ENCODE results near the gene EMD.

Gene EMD

GRCh38 chrX:154367474-154368308 lies 11.4 kb upstream of the EMD start:
- WGBS = 88% methylated on average over 19 of the region's 31 CpGs
- H3K4me2 ChIP-seq (ENCODE audit: low read length, poor library complexity, severe bottlenecking) = peak overlapping the region; percentile 63

GRCh38 chrX:154368630-154369448 lies 10.3 kb upstream of the EMD start:
- H3K18ac ChIP-seq (ENCODE audit: low read depth in 1 of 2, low read length in 2 of 2) = peak overlapping the region; percentile 66 to 98

More at GRCh38 chrX:154367474-154368308, 11.4 kb upstream of the EMD start:
- peak overlapping the region in 1 of 2 experiments; percentile 95 for H3K14ac ChIP-seq (ENCODE audit: low read length in 2 of 2)
- H2BK120ac ChIP-seq (ENCODE audit: low read depth, low read length) = no peak overlapping the region
- H4K8ac ChIP-seq (ENCODE audit: low read length) = no peak overlapping the region
- no peak overlapping the region for H4K91ac ChIP-seq (ENCODE audit: low read length)
- no peak for DNase-seq
- peak overlapping the region; percentile 65 for H2AK5ac ChIP-seq (ENCODE audit: low read length, severe bottlenecking)
- peak overlapping the region in 1 of 2 experiments; percentile 61 for H3K4ac ChIP-seq (ENCODE audit: low read depth in 1 of 2, low read length in 2 of 2)
- H3K23ac ChIP-seq (ENCODE audit: low read length in 2 of 2) = no peak overlapping the region
- H2AFZ ChIP-seq (ENCODE audit: low read depth, low read length) = no peak overlapping the region
- peak overlapping the region; percentile 92 for H3K9ac ChIP-seq (ENCODE audit: low read length)
- no peaks in the 10 kb centered on the region for H3K79me1 ChIP-seq (replicated peaks; ENCODE audit: low read length, poor library complexity, severe bottlenecking)
- H3K4me3 ChIP-seq (ENCODE audit: insufficient read depth in 1 of 2, low read depth in 1 of 2, low read length in 2 of 2) = peak overlapping the region; percentile 37 to 53
- H3K27ac ChIP-seq (ENCODE audit: low read length, poor library complexity, severe bottlenecking) = peak overlapping the region; percentile 100
- H3K4me1 ChIP-seq (ENCODE audit: control insufficient read depth, insufficient read depth, low read depth, low read length) = peaks cover 43% of the 10 kb centered on the region
- H3K9me3 ChIP-seq (ENCODE audit: control insufficient read depth, low read length) = no peaks in the 10 kb centered on the region
- H3K36me3 ChIP-seq (ENCODE audit: control insufficient read depth in 1 of 2, insufficient read depth in 2 of 2, low read depth in 1 of 2, low read length in 2 of 2) = peaks cover 47 to 65% of the 10 kb centered on the region in 2 experiments
- peak overlapping the region in 1 of 2 experiments; percentile 72 for H2BK12ac ChIP-seq (ENCODE audit: low read length in 2 of 2)
- H2BK15ac ChIP-seq (ENCODE audit: low read depth, poor library complexity, severe bottlenecking) = no peak overlapping the region
- H2BK5ac ChIP-seq (ENCODE audit: low read depth, low read length, poor library complexity, severe bottlenecking) = peak overlapping the region; percentile 24
- peak overlapping the region in 1 of 2 experiments; percentile 90 for H3K18ac ChIP-seq (ENCODE audit: low read depth in 1 of 2, low read length in 2 of 2)
- no peaks in the 10 kb centered on the region for H3K27me3 ChIP-seq (ENCODE audit: control insufficient read depth in 1 of 2, insufficient read depth in 1 of 2, low read length in 2 of 2)

GRCh38 chrX:154369449-154370299 lies 9.4 kb upstream of the EMD start:
- no peaks in the 10 kb centered on the region for H3K27me3 ChIP-seq (ENCODE audit: control insufficient read depth in 1 of 2, insufficient read depth in 1 of 2, low read length in 2 of 2)
- H3K4ac ChIP-seq (ENCODE audit: low read depth in 1 of 2, low read length in 2 of 2) = peak overlapping the region; percentile 97 to 98
- DNase-seq = peak; percentile 95
- H2AK5ac ChIP-seq (ENCODE audit: low read length, severe bottlenecking) = peak overlapping the region; percentile 96
- H2BK12ac ChIP-seq (ENCODE audit: low read length in 2 of 2) = peak overlapping the region; percentile 63 to 84
- peaks cover 48% of the 10 kb centered on the region for H3K4me1 ChIP-seq (ENCODE audit: control insufficient read depth, insufficient read depth, low read depth, low read length)
- H2BK120ac ChIP-seq (ENCODE audit: low read depth, low read length) = peak overlapping the region; percentile 93
- peak overlapping the region; percentile 98 for H3K9ac ChIP-seq (ENCODE audit: low read length)
- peak overlapping the region; percentile 89 for H4K8ac ChIP-seq (ENCODE audit: low read length)
- no peaks in the 10 kb centered on the region for H3K79me1 ChIP-seq (replicated peaks; ENCODE audit: low read length, poor library complexity, severe bottlenecking)
- H3K23ac ChIP-seq (ENCODE audit: low read length in 2 of 2) = peak overlapping the region in 1 of 2 experiments; percentile 59
- H2BK15ac ChIP-seq (ENCODE audit: low read depth, poor library complexity, severe bottlenecking) = peak overlapping the region; percentile 67
- WGBS = 2% methylated on average over 6 of the region's 13 CpGs
- peak overlapping the region; percentile 98 for H3K18ac ChIP-seq (ENCODE audit: low read depth in 1 of 2, low read length in 2 of 2)
- peak overlapping the region; percentile 99 for H2BK5ac ChIP-seq (ENCODE audit: low read depth, low read length, poor library complexity, severe bottlenecking)
- H3K9me3 ChIP-seq (ENCODE audit: control insufficient read depth, low read length) = no peaks in the 10 kb centered on the region
- H4K91ac ChIP-seq (ENCODE audit: low read length) = peak overlapping the region; percentile 99
- H3K27ac ChIP-seq (ENCODE audit: low read length, poor library complexity, severe bottlenecking) = peak overlapping the region; percentile 100
- peaks cover 30 to 48% of the 10 kb centered on the region in 2 experiments for H3K36me3 ChIP-seq (ENCODE audit: control insufficient read depth in 1 of 2, insufficient read depth in 2 of 2, low read depth in 1 of 2, low read length in 2 of 2)
- H3K4me2 ChIP-seq (ENCODE audit: low read length, poor library complexity, severe bottlenecking) = peak overlapping the region; percentile 89
- no peak overlapping the region for H2AFZ ChIP-seq (ENCODE audit: low read depth, low read length)
- H3K14ac ChIP-seq (ENCODE audit: low read length in 2 of 2) = peak overlapping the region in 1 of 2 experiments; percentile 97
- H3K4me3 ChIP-seq (ENCODE audit: insufficient read depth in 1 of 2, low read depth in 1 of 2, low read length in 2 of 2) = peak overlapping the region; percentile 73 to 91

More at GRCh38 chrX:154368630-154369448, 10.3 kb upstream of the EMD start:
- Histone ChIP-seq H3K36me3 (ENCODE audit: control insufficient read depth in 1 of 2, insufficient read depth in 2 of 2, low read depth in 1 of 2, low read length in 2 of 2) (peaks cover 38 to 56% of the 10 kb centered on the region in 2 experiments), H4K8ac (ENCODE audit: low read length) (peak overlapping the region; percentile 94), H3K4ac (ENCODE audit: low read depth in 1 of 2, low read length in 2 of 2) (peak overlapping the region; percentile 39 to 89), H3K27me3 (ENCODE audit: control insufficient read depth in 1 of 2, insufficient read depth in 1 of 2, low read length in 2 of 2) (no peaks in the 10 kb centered on the region), H2BK5ac (ENCODE audit: low read depth, low read length, poor library complexity, severe bottlenecking) (peak overlapping the region; percentile 99), H2BK12ac (ENCODE audit: low read length in 2 of 2) (peak overlapping the region in 1 of 2 experiments; percentile 97), H3K4me3 (ENCODE audit: insufficient read depth in 1 of 2, low read depth in 1 of 2, low read length in 2 of 2) (peak overlapping the region; percentile 54 to 76), H3K4me2 (ENCODE audit: low read length, poor library complexity, severe bottlenecking) (peak overlapping the region; percentile 63), H2AFZ (ENCODE audit: low read depth, low read length) (no peak overlapping the region), H4K91ac (ENCODE audit: low read length) (peak overlapping the region; percentile 99), H3K9me3 (ENCODE audit: control insufficient read depth, low read length) (no peaks in the 10 kb centered on the region), H3K23ac (ENCODE audit: low read length in 2 of 2) (no peak overlapping the region), H3K79me1 (replicated peaks; ENCODE audit: low read length, poor library complexity, severe bottlenecking) (no peaks in the 10 kb centered on the region), H3K27ac (ENCODE audit: low read length, poor library complexity, severe bottlenecking) (peak overlapping the region; percentile 100), H2BK120ac (ENCODE audit: low read depth, low read length) (peak overlapping the region; percentile 93), H3K14ac (ENCODE audit: low read length in 2 of 2) (peak overlapping the region in 1 of 2 experiments; percentile 97), H3K4me1 (ENCODE audit: control insufficient read depth, insufficient read depth, low read depth, low read length) (peaks cover 49% of the 10 kb centered on the region), H2AK5ac (ENCODE audit: low read length, severe bottlenecking) (peak overlapping the region; percentile 94), H3K9ac (ENCODE audit: low read length) (peak overlapping the region; percentile 92), H2BK15ac (ENCODE audit: low read depth, poor library complexity, severe bottlenecking) (peak overlapping the region; percentile 67)
- 0% methylated on average over 6 of the region's 16 CpGs for WGBS
- peak; percentile 91 for DNase-seq

All from mesenchymal stem cell (in vitro differentiated cells and primary cell).